H1 (cell line): ENCODE data around the gene WFDC1. TPM values are rescaled to one million over a fixed set of nuclear protein-coding genes. Genes with fewer than 3 reads are reported as not detected.

ENCODE experiments used
- CTCF ChIA-PET: fragments of 300-600 bp; sonication (Branson Sonifier 250); formaldehyde crosslinking; loops from one replicate; lab custom pipeline; 2021; ENCODE audit not compliant: partially characterized antibody; lab: Charles Lee
- POLR2A ChIA-PET: fragments of 300-600 bp; sonication (Branson Sonifier 250); formaldehyde crosslinking; loops from one replicate; lab custom pipeline; 2021; ENCODE audit warnings: inconsistent platforms; ENCODE audit not compliant: partially characterized antibody; lab: Charles Lee
- DNase-seq, 2 experiments: peaks; one replicate each; pipeline versions ENCODE4 v3.0.0 to v3.0.0-alpha.2; 2010 to 2022; ENCODE audit warnings: low spot score in 2 of 2, low read depth in 1 of 2, mixed read lengths in 1 of 2
- FAIRE-seq: peaks from 2 replicates; lab custom pipeline; 2011; peaks lifted over from hg19 to GRCh38; lab: Jason Lieb, UNC
- H2AFZ ChIP-seq: 2 replicates; pipeline ENCODE4 v1.8.1; 2012; ENCODE audit warnings: low read length, inconsistent platforms
- H2AK5ac ChIP-seq: 2 replicates; pipeline ENCODE4 v1.6.1; 2013; ENCODE audit warnings: low read depth, low read length
- H2BK120ac ChIP-seq: replicated peaks from 2 replicates; pipeline ENCODE3; 2013; ENCODE audit warnings: low read depth, low read length, inconsistent platforms
- H2BK12ac ChIP-seq: 2 replicates; pipeline ENCODE4 v1.6.1; 2013; ENCODE audit warnings: low read depth, low read length
- H2BK15ac ChIP-seq: 2 replicates; pipeline ENCODE4 v1.6.1; 2013; ENCODE audit warnings: low read length
- H2BK20ac ChIP-seq: 2 replicates; pipeline ENCODE4 v1.6.1; 2013; ENCODE audit warnings: low read length
- H2BK5ac ChIP-seq: 2 replicates; pipeline ENCODE4 v1.6.1; 2013; ENCODE audit warnings: low read depth, low read length
- H3K14ac ChIP-seq: 2 replicates; pipeline ENCODE4 v1.6.1; 2013; ENCODE audit warnings: inconsistent platforms; ENCODE audit not compliant: insufficient read length
- H3K18ac ChIP-seq: 2 replicates; pipeline ENCODE4 v1.6.1; 2013; ENCODE audit warnings: low read length; ENCODE audit errors: extremely low read depth
- H3K23ac ChIP-seq: 2 replicates; pipeline ENCODE4 v1.6.1; 2013; ENCODE audit warnings: inconsistent platforms; ENCODE audit not compliant: insufficient read length
- H3K23me2 ChIP-seq: 2 replicates; pipeline ENCODE4 v1.6.1; 2013; ENCODE audit warnings: low read depth, low read length
- H3K27ac ChIP-seq: 2 replicates; pipeline ENCODE4 v1.6.1; 2011; ENCODE audit warnings: low read depth, low read length, inconsistent platforms
- H3K27me3 ChIP-seq, 4 experiments: replicated peaks in 1 of 4; 1 replicate in 1 of 4; 2 replicates in 3 of 4; pipeline versions ENCODE4 v1.6.1 to v1.8.1; 2011 to 2013; ENCODE audit warnings: low read length in 3 of 4, mild to moderate bottlenecking in 3 of 4, inconsistent platforms in 2 of 4, mixed read lengths in 2 of 4, moderate library complexity in 1 of 4; ENCODE audit not compliant: control insufficient read depth in 3 of 4, insufficient read depth in 3 of 4; ENCODE audit errors: extremely low read depth in 1 of 4
- H3K36me3 ChIP-seq, 4 experiments: 2 replicates each; pipeline versions ENCODE4 v1.6.1 to v1.8.1; 2011 to 2013; ENCODE audit warnings: mild to moderate bottlenecking in 4 of 4, low read length in 3 of 4, moderate library complexity in 2 of 4, control low read depth in 1 of 4, inconsistent platforms in 1 of 4; ENCODE audit not compliant: insufficient read depth in 4 of 4, control insufficient read depth in 2 of 4
- H3K4ac ChIP-seq: replicated peaks from 2 replicates; pipeline ENCODE3; 2013; ENCODE audit warnings: low read length, low read depth, mixed read lengths, inconsistent platforms; ENCODE audit not compliant: insufficient read length
- H3K4me1 ChIP-seq, 4 experiments: replicated peaks in 1 of 4; 1 replicate in 1 of 4; 2 replicates in 3 of 4; pipeline versions ENCODE4 v1.6.1 to v1.8.1; 2011 to 2013; ENCODE audit warnings: low read length in 3 of 4, inconsistent platforms in 2 of 4, mixed read lengths in 1 of 4; ENCODE audit not compliant: insufficient read depth in 4 of 4, control insufficient read depth in 3 of 4
- H3K4me2 ChIP-seq, 2 experiments: 2 replicates each; pipeline versions ENCODE4 v1.6.1 to v1.8.1; 2011 to 2013; ENCODE audit warnings: low read depth in 2 of 2, low read length in 2 of 2, control low read depth in 1 of 2, inconsistent platforms in 1 of 2, mild to moderate bottlenecking in 1 of 2; ENCODE audit not compliant: insufficient read depth in 1 of 2
- H3K4me3 ChIP-seq, 4 experiments: fragments of 200-600, 300-600 bp in 1 of 4; sonication (generic), shearing (Covaris generic), sonication (Bioruptor Twin) in 1 of 4; 2 replicates each; pipeline versions ENCODE4 v1.5.1 to v1.8.1; 2011 to 2016; ENCODE audit warnings: low read length in 4 of 4, low read depth in 3 of 4, control low read depth in 2 of 4, inconsistent platforms in 2 of 4, mild to moderate bottlenecking in 2 of 4, mixed read lengths in 1 of 4, moderate library complexity in 1 of 4; ENCODE audit not compliant: insufficient read depth in 2 of 4; ENCODE audit errors: extremely low read depth in 1 of 4
- H3K56ac ChIP-seq: replicated peaks from 2 replicates; pipeline ENCODE3; 2013; ENCODE audit warnings: low read depth, mild to moderate bottlenecking, mixed read lengths, low read length, inconsistent platforms; ENCODE audit not compliant: insufficient read length
- H3K79me1 ChIP-seq: 2 replicates; pipeline ENCODE4 v1.6.1; 2013; ENCODE audit warnings: low read depth, low read length, control low read depth
- H3K79me2 ChIP-seq, 2 experiments: 2 replicates each; pipeline versions ENCODE4 v1.6.1 to v1.8.1; 2012 to 2013; ENCODE audit warnings: low read length in 2 of 2, mild to moderate bottlenecking in 2 of 2, inconsistent platforms in 1 of 2; ENCODE audit not compliant: insufficient read depth in 2 of 2, control insufficient read depth in 1 of 2
- H3K9ac ChIP-seq, 4 experiments: replicated peaks in 1 of 4; 1 replicate in 1 of 4; 2 replicates in 3 of 4; pipeline versions ENCODE4 v1.6.1 to v1.8.1; 2011 to 2013; ENCODE audit warnings: low read depth in 3 of 4, low read length in 3 of 4, control low read depth in 2 of 4, mild to moderate bottlenecking in 2 of 4, moderate library complexity in 2 of 4, inconsistent platforms in 1 of 4; ENCODE audit errors: extremely low read depth in 1 of 4
- H3K9me3 ChIP-seq, 2 experiments: 2 replicates each; pipeline versions ENCODE4 v1.6.1 to v1.8.1; 2012 to 2013; ENCODE audit warnings: mild to moderate bottlenecking in 2 of 2, moderate library complexity in 2 of 2, control low read depth in 1 of 2, inconsistent platforms in 1 of 2, low read depth in 1 of 2, low read length in 1 of 2, mixed read lengths in 1 of 2; ENCODE audit not compliant: insufficient read depth in 2 of 2
- H4K20me1 ChIP-seq, 2 experiments: replicated peaks in 1 of 2; 2 replicates each; pipeline versions ENCODE3 to v1.8.1; 2011 to 2013; ENCODE audit warnings: inconsistent platforms in 2 of 2, low read length in 2 of 2, mild to moderate bottlenecking in 1 of 2; ENCODE audit not compliant: insufficient read depth in 2 of 2, control insufficient read depth in 1 of 2
- H4K5ac ChIP-seq: 2 replicates; pipeline ENCODE4 v1.6.1; 2013; ENCODE audit warnings: low read length, low read depth, mixed read lengths, inconsistent platforms; ENCODE audit not compliant: insufficient read length
- H4K8ac ChIP-seq: 2 replicates; pipeline ENCODE4 v1.8.0; 2013; ENCODE audit warnings: mild to moderate bottlenecking, moderate library complexity, low read length, inconsistent platforms; ENCODE audit not compliant: insufficient read depth; ENCODE audit errors: extremely low read depth
- H4K91ac ChIP-seq: replicated peaks from 2 replicates; pipeline ENCODE3; 2013; ENCODE audit warnings: low read length, mixed read lengths, inconsistent platforms; ENCODE audit not compliant: insufficient read length
- SIX5 ChIP-seq: IDR thresholded peaks from 2 replicates; pipeline ENCODE4 v1.6.1; 2011; ENCODE audit warnings: mild to moderate bottlenecking, low read depth, low read length
- WGBS, 2 experiments: shearing (Covaris generic) in 1 of 2; methylation state at CpG; one replicate each; pipeline versions ENCODE4 v1.1.6 to v1.1.7; 2013 to 2015; ENCODE audit warnings: low lambda C conversion rate in 2 of 2, mixed read lengths in 2 of 2, inconsistent platforms in 1 of 2, low coverage in 1 of 2, missing lambda C conversion rate in 1 of 2; ENCODE audit not compliant: insufficient replicate concordance in 2 of 2, insufficient coverage in 1 of 2, insufficient read length in 1 of 2; ENCODE audit errors: extremely low coverage in 1 of 2, missing lambda C conversion rate in 1 of 2; 5-methylcytosine and 5-hydroxymethylcytosine counted together
- polyA plus RNA-seq, 7 experiments: library from polyadenylated mRNA; depleted of rRNA in 3 of 7; stranded (reverse) in 5 of 7; unstranded in 2 of 7; fragments of >200 nt in 5 of 7; fragments of 200-250 nt in 2 of 7; gene quantifications; 1 replicate in 5 of 7; 2 replicates in 1 of 7; 4 replicates in 1 of 7; pipeline versions ENCODE4 v1.2.1 to v1.2.3, GENCODE V29; 2011 to 2013; ENCODE audit warnings: missing spikeins in 2 of 7, mixed read lengths in 2 of 7
- total RNA-seq: library from RNA; stranded (reverse); fragmentation: NEBNext Ultra II Directional; extraction: Animal tissue kit (Norgen Biotek cat#: 25700); gene quantifications from 2 replicates; pipeline ENCODE4 v1.2.1, GENCODE V29; 2021

Gene WFDC1
- total and polyA plus RNA-seq, 2 of the 8 experiments (the other 6 are each of a cell fraction or from before 2014, with no cell fraction given), result 0.70 to 1.1 TPM

DNA sequence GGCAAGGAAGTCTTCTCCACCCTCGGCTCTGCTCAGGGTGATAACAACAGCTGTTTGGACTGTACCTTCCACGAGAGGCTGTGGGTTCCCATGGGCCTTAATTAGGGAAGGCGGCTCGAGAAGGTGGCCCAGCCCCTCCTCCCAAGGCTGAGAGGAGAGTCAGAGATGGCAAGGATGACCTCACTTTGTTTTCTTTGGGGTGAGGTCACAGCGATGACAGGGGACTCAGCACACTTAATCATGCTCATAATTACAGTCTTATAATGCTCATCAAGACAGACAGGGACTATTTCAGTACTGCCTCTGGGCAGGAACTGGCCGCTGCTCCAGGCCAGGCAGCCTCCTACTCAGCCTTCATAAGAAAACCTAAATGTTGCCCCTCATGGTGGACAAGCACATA, 19.7 kb downstream of the WFDC1 start:
- no peak for FAIRE-seq
- CTCF ChIA-PET, result interaction anchor here (1.0 to 11.9 kb wide), 7 partner anchors 9 to 170 kb away, joined by 4 to 212 read pairs (median 6); partner anchors contain the start of gene WFDC1

More for the DNA sequence above, 19.7 kb downstream of the WFDC1 start:
- Histone ChIP-seq H3K4ac (no peak overlapping the region), H2BK12ac (no peak overlapping the region), H2AFZ (no peak overlapping the region), H3K23ac (no peak overlapping the region), H2BK120ac (no peak overlapping the region), H3K27ac (no peak overlapping the region), H4K20me1 (no peaks in the 10 kb centered on the region), H4K91ac (no peak overlapping the region), H3K9me3 (peaks cover 0 to 8% of the 10 kb centered on the region in 2 experiments; a peak in 2 of 4 replicates), H3K4me3 (no peak overlapping the region), H3K9ac (no peak overlapping the region), H3K79me1 (no peaks in the 10 kb centered on the region), H3K56ac (no peak overlapping the region), H2BK20ac (no peak overlapping the region), H3K27me3 (no peaks in the 10 kb centered on the region), H2AK5ac (no peak overlapping the region), H2BK5ac (no peak overlapping the region), H4K5ac (no peak overlapping the region), H3K4me2 (no peak overlapping the region), H2BK15ac (no peak overlapping the region), H3K23me2 (peaks cover 5% of the 10 kb centered on the region; the same call in 1 of the 2 replicates), H3K36me3 (no peaks in the 10 kb centered on the region), H3K18ac (no peak overlapping the region), H3K4me1 (peaks cover 0 to 3% (median 0%) of the 10 kb centered on the region in 4 experiments; a peak in 2 of 7 replicates), H3K79me2 (no peaks in the 10 kb centered on the region), H4K8ac (no peak overlapping the region), H3K14ac (no peak overlapping the region)
- WGBS, 2 experiments, result 80% methylated on average over 6 of the region's 6 CpGs; no CpG with 5 or more reads in 1 of the 2 experiments
- no peak for TF ChIP-seq SIX5
- no peak for DNase-seq
- POLR2A ChIA-PET, result no interaction called here
